ENCODE measurements around the gene ATP8B1.

Gene ATP8B1

GRCh38 chr18:57716549-57716948 is 86.6 kb downstream of the ATP8B1 start:
- TF ChIP-seq PATZ1 (CRISPR knock-in tag; IDR thresholded peaks at IDR 0.05; ENCODE audit: borderline replicate concordance) (no peak), ZFP3 (CRISPR knock-in tag; IDR thresholded peaks at IDR 0.05) (no peak), TSHZ2 (CRISPR knock-in tag; IDR thresholded peaks at IDR 0.05) (no peak), ZNF565 (CRISPR knock-in tag; conservative IDR thresholded peaks at IDR 0.05; ENCODE audit: low read depth) (no peak), CREB5 (CRISPR knock-in tag; IDR thresholded peaks at IDR 0.05; ENCODE audit: low read depth) (no peak), ARNTL (CRISPR knock-in tag; IDR thresholded peaks at IDR 0.05; ENCODE audit: borderline replicate concordance, low read depth) (no peak), OSR1 (CRISPR knock-in tag; IDR thresholded peaks at IDR 0.05) (no peak)
- no peak for ATAC-seq

GRCh38 chr18:57715671-57716070 is 87.4 kb downstream of the ATP8B1 start:
- TF ChIP-seq ZFP3 (CRISPR knock-in tag; IDR thresholded peaks at IDR 0.05): no peak
- TF ChIP-seq TSHZ2 (CRISPR knock-in tag; IDR thresholded peaks at IDR 0.05): no peak
- no peak for TF ChIP-seq CREB5 (CRISPR knock-in tag; IDR thresholded peaks at IDR 0.05; ENCODE audit: low read depth)
- TF ChIP-seq ZNF565 (CRISPR knock-in tag; conservative IDR thresholded peaks at IDR 0.05; ENCODE audit: low read depth): no peak
- TF ChIP-seq PATZ1 (CRISPR knock-in tag; IDR thresholded peaks at IDR 0.05; ENCODE audit: borderline replicate concordance): no peak
- no peak for TF ChIP-seq ESRRG (CRISPR knock-in tag; IDR thresholded peaks at IDR 0.05)
- TF ChIP-seq TCF4 (CRISPR knock-in tag; IDR thresholded peaks at IDR 0.05; ENCODE audit: borderline replicate concordance): no peak
- no peak for TF ChIP-seq OSR1 (CRISPR knock-in tag; IDR thresholded peaks at IDR 0.05)
- TF ChIP-seq POU6F1 (CRISPR knock-in tag; IDR thresholded peaks at IDR 0.05; ENCODE audit: borderline replicate concordance, low read depth): no peak
- TF ChIP-seq CSDC2 (CRISPR knock-in tag; IDR thresholded peaks at IDR 0.05): no peak
- no peak for TF ChIP-seq CSRNP3 (CRISPR knock-in tag; IDR thresholded peaks at IDR 0.05)
- no peak for TF ChIP-seq ZNF8 (CRISPR knock-in tag; IDR thresholded peaks at IDR 0.05)
- no peak for TF ChIP-seq ZC3H10 (CRISPR knock-in tag; IDR thresholded peaks at IDR 0.05)
- TF ChIP-seq ARNTL (CRISPR knock-in tag; IDR thresholded peaks at IDR 0.05; ENCODE audit: borderline replicate concordance, low read depth): no peak
- TF ChIP-seq PPARA (CRISPR knock-in tag; IDR thresholded peaks at IDR 0.05; ENCODE audit: borderline replicate concordance): no peak
- no peak for TF ChIP-seq RARB (CRISPR knock-in tag; IDR thresholded peaks at IDR 0.05)
- no peak for ATAC-seq

Measured in SK-N-SH treated with all-trans-retinoic acid at 6 μM for 48 hours (cell line).